ENCODE data around the gene CCP110.

CCP110 gene

DNA sequence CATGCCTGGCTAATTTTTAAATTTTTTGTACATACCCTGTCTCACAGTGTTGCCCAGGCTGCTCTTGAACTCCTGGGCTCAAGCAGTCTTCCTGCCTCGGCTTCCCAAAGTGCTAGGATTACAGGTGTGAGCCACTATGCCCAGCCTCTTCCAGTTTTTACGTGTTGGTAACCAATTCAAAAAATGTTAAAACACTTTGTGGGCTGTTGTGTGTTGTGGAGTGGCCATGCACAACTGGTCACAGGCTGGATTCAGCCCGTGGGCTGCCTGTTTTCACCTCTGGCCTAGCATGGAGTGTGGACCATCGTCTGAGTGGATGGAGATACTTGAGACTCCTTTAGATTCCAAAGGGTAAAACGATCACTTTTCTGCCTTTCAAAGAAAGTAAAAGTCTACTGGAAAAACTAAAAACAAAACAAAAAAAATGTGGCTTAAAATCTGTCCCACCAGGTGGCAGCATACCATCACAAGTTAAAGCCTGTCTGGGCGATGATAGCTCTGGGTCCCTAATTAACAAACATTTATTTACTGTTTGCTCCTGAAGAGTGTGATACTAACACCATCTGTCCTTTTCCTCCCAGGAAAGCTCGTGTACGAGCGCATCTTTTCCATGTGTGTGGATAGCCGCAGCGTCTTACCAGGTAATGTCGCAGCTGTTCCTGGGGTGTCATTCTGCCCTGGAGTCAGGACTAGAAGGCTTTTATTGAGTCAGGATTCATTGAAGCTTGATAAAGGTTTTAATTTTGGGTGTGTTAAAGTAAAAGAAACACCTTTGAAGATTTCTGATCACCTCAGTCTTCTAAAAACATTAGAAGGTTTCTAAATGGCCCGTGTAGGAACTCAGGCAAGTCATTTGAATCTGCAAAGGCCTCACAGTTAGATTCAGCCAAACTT lies 77.6 kb downstream of the CCP110 start:
- peak; percentile 16 for DNase-seq

Measured in fibroblast of skin of abdomen (primary cell).